Astrocyte of the hippocampus (primary cell): ENCODE results near the gene TGFBR2.
A peak's percentile ranks its signal among the peaks of the same experiment; 100 is the strongest.

ENCODE experiments used
- DNase-seq: peaks from one replicate; pipeline ENCODE4 v3.0.0; 2011; ENCODE audit warnings: low read depth, low spot score

The TGFBR2 gene

GRCh38 chr3:30602946-30603345, 3.5 kb upstream of the TGFBR2 start:
- no peak for DNase-seq

DNA sequence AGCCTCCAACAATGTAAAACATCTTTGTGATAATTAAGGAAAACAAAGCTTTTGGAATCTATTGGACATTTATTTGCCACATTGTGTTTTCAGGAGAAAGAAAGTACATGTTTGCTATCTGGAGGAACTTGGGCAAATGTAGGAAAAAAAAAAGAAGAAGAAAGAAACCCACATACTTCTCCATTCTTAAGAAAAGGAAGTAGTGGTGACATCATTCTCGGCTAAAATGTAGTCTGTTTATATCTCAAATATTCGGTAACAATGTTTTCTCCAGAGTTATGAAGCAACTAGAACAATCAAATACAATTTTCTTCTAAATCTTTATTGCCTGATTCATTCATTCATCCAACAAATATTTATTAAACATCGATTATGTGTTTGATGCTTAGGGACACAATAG, 2.3 kb upstream of the TGFBR2 start:
- DNase-seq, result no peak

GRCh38 chr3:30604558-30604957, 1.8 kb upstream of the TGFBR2 start:
- no peak for DNase-seq

DNA sequence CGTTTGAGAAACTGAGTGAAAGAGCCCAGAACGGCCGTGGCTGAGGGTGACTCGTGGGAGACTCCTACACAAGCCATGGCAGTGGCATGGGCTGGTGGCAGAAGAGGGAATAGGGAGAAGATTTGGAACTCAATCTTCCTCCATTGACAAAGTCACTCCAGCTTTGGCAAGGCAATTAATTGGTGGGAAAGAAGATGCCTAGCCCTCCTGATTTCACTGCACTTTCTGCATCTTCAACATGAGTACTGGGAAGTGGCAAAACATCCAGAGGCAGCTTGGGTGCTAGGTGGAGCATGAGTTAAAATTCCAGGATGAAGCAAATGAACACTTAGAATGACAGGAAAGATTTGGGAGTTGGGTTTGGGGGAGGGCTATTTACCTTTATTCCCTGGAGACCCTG, 1.4 kb upstream of the TGFBR2 start:
- DNase-seq, result no peak

- DNase-seq, result no peak
Measured at GRCh38 chr3:30605706-30606300, 598 bp upstream of the TGFBR2 start.

- DNase-seq, result peak; percentile 76
Measured at GRCh38 chr3:30607032-30607833, 832 bp downstream of the TGFBR2 start.

DNA sequence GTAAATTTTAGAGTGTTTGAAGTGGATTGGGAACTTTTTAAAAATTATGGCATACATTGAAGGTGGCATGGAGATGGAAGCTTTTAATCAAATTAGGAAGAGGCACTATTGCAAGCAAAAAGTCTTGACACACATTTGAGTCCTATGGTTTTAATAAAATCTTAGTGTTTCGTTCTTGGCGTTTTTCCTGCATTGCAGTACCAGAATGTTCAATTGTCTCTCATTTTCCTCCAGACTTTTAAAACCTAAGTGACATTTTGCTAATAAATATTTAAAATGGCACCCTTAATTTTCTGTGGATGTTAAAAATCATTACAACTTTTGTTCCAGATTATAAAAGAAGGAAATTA, 2.2 kb downstream of the TGFBR2 start:
- DNase-seq, result no peak

DNA sequence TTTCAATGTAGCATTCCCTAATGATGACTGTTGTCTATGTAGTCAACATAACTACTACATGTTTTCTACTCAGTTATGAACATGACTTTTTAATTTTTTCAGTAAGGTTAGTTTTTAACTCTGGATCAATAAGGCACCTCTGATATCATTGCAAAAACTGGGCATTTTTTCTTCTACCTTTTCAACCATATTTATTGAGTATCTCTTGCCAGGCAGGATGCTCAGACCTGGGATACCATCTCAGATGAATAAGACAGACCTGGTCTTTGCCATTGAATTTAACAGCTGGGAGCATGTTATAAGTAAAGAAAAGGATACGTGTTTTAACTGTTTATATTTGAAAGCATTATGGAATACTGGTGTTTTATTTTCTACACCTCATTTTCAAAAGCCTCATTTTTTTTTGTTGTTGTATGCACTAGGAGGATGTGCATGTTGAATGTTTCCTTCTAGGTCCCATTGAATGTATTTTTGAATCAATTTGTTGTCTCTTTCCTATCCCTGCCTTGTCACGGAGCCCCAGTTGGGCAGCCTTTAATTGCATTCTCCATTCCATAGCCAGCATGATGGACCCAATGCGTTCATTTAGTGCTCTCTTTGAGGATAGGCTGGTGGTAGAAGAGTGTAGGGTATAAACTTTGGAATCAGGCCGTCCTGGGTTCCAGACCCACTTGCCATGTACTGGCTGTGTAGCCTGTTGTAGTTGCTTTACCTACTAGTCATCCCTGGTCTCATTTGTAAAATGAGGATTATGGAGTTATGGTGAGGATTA, 3.7 kb downstream of the TGFBR2 start:
- no peak for DNase-seq

- DNase-seq, result no peak
Measured at GRCh38 chr3:30610702-30611368, 4.4 kb downstream of the TGFBR2 start.

GRCh38 chr3:30611613-30612436, 5.4 kb downstream of the TGFBR2 start:
- DNase-seq, result peak; percentile 54

GRCh38 chr3:30612437-30613132, 6.2 kb downstream of the TGFBR2 start:
- no peak for DNase-seq

GRCh38 chr3:30613133-30613825, 6.9 kb downstream of the TGFBR2 start:
- no peak for DNase-seq

GRCh38 chr3:30614373-30614772, 8.0 kb downstream of the TGFBR2 start:
- DNase-seq, result no peak

DNA sequence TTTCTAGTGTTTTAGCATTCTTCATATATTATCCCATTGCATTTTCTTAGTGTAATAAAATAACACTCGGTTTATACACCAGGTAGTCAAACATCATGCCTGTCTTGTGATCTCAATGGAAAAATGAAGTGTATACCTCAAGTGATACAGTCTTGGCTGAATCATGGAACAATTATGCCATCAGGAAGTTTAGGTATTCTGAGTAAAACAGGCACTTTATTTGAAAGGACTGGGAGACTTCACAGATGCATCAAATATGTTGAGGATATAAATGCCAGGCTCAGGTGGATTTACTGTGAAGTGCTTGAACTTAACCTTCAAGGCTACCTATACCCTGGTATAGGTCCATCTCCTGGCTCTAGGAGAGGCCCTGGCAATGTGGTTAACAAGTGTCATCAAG, 8.5 kb downstream of the TGFBR2 start:
- no peak for DNase-seq

- DNase-seq, result no peak
Measured at GRCh38 chr3:30615615-30616346, 9.4 kb downstream of the TGFBR2 start.

DNA sequence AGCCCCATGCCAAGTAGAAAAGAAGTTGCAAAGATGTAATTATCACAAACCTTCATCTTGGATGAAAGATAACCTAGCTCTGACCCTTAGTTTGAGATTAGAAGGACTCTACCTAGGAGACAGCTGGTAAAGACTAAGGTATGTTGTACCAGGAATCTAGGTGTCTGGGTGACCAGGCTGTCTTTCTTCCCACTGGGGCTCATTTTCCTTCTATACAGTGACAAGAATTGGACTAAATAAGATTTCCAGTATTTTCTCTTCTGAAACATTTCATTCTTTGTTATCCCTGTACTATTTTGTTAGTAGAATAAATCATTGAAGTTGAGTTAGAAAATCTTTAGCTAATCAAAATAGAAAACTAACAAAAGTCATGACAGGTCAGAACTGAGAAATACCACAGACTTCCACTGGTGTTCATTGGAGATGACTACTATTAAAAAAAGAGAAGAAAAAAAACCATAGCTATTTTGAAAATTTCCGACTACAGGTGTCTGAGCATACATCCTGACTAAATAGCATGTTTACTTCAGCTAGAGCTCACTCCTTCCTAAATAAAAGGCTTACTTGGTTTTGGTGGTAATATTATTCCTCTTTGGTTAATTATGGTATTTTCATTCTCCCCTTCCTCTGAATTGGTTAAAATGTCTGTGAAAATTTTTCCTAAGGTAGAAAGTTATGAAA, 10.1 kb downstream of the TGFBR2 start:
- no peak for DNase-seq

- no peak for DNase-seq
Measured at GRCh38 chr3:30617069-30617468, 10.7 kb downstream of the TGFBR2 start.

- DNase-seq, result no peak
Measured at GRCh38 chr3:30617653-30618052, 11.3 kb downstream of the TGFBR2 start.

DNA sequence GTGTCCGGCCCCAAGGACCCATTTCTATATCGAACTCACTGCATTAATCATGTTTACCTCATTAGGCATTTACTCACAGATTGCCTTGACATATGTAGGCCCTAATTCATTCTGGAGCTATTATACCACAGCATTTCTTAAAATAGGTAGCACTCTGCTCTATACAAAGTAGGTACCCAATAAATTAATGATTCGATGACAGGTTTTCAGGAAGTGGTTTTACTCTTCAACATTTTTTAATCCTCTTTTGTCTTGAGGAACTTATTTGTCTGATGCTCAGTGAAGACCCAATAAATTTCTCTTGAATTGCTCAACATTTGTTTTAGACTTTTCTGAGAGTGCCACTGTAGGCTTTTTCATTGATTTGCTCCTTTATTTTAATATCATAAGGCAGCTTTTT, 12.1 kb downstream of the TGFBR2 start:
- no peak for DNase-seq
